IPS-15b (cell line): ENCODE results near the gene NDUFA5.

Experiments used
- H3K27me3 ChIP-seq: one replicate; pipeline ENCODE4 v1.6.1; 2013; ENCODE audit warnings: low read length; ENCODE audit not compliant: control insufficient read depth, insufficient read depth
- H3K36me3 ChIP-seq: one replicate; pipeline ENCODE4 v1.6.1; 2013; ENCODE audit warnings: low read length; ENCODE audit not compliant: control insufficient read depth, insufficient read depth
- H3K4me1 ChIP-seq: one replicate; pipeline ENCODE4 v1.6.1; 2013; ENCODE audit warnings: mild to moderate bottlenecking, low read length; ENCODE audit not compliant: control insufficient read depth, insufficient read depth
- H3K4me3 ChIP-seq: one replicate; pipeline ENCODE4 v1.5.1; 2013; ENCODE audit warnings: low read depth, low read length
- H3K9ac ChIP-seq: one replicate; pipeline ENCODE4 v1.6.1; 2013; ENCODE audit warnings: low read depth, mild to moderate bottlenecking, low read length
- H3K9me3 ChIP-seq: one replicate; pipeline ENCODE4 v1.6.1; 2013; ENCODE audit warnings: mild to moderate bottlenecking, low read length; ENCODE audit not compliant: control insufficient read depth, insufficient read depth

NDUFA5 gene

GRCh38 chr7:123557398-123558288 lies at the start of gene NDUFA5:
Gene NDUFA5 (minus strand): TSS chr7:123557818. CDS start chr7:123557795, 23 bp downstream.
- Histone ChIP-seq H3K4me1 (no peaks in the 10 kb centered on the region), H3K9me3 (no peaks in the 10 kb centered on the region), H3K36me3 (no peaks in the 10 kb centered on the region), H3K9ac (peak within 1 kb of the TSS; percentile 68), H3K4me3 (peak within 1 kb of the TSS; percentile 96), H3K27me3 (no peaks in the 10 kb centered on the region)

- Histone ChIP-seq H3K4me3 (no peak overlapping the region), H3K27me3 (no peaks in the 10 kb centered on the region), H3K4me1 (no peaks in the 10 kb centered on the region), H3K9ac (no peak overlapping the region), H3K36me3 (no peaks in the 10 kb centered on the region), H3K9me3 (no peaks in the 10 kb centered on the region)
These were observed 47.1 kb upstream of the NDUFA5 start for GRCh38 chr7:123604739-123605138.

- Histone ChIP-seq H3K27me3 (no peaks in the 10 kb centered on the region), H3K4me3 (no peak overlapping the region), H3K9ac (no peak overlapping the region), H3K36me3 (no peaks in the 10 kb centered on the region), H3K4me1 (no peaks in the 10 kb centered on the region), H3K9me3 (no peaks in the 10 kb centered on the region)
These were observed 45.0 kb upstream of the NDUFA5 start for GRCh38 chr7:123602648-123603047.

- Histone ChIP-seq H3K27me3 (no peaks in the 10 kb centered on the region), H3K4me3 (no peak within 1 kb of the TSS), H3K36me3 (no peaks in the 10 kb centered on the region), H3K9me3 (no peaks in the 10 kb centered on the region), H3K9ac (no peak within 1 kb of the TSS), H3K4me1 (no peaks in the 10 kb centered on the region)
These were observed 43.9 kb upstream of the NDUFA5 start, which contains the start of gene ASB15 for GRCh38 chr7:123601530-123601929. Gene ASB15 (plus strand): TSS chr7:123601821. CDS start chr7:123614503, 12,682 bp downstream.

- no peaks in the 10 kb centered on the region for H3K4me1 ChIP-seq
- H3K9me3 ChIP-seq: no peaks in the 10 kb centered on the region
- H3K36me3 ChIP-seq: no peaks in the 10 kb centered on the region
- no peaks in the 10 kb centered on the region for H3K27me3 ChIP-seq
- H3K9ac ChIP-seq: no peak overlapping the region
- H3K4me3 ChIP-seq: no peak overlapping the region
These were observed 43.3 kb upstream of the NDUFA5 start for GRCh38 chr7:123600876-123601275.

GRCh38 chr7:123599766-123600165 lies 42.1 kb upstream of the NDUFA5 start:
- H3K4me1 ChIP-seq: peaks cover 7% of the 10 kb centered on the region
- H3K4me3 ChIP-seq: no peak overlapping the region
- no peaks in the 10 kb centered on the region for H3K36me3 ChIP-seq
- no peaks in the 10 kb centered on the region for H3K27me3 ChIP-seq
- no peaks in the 10 kb centered on the region for H3K9me3 ChIP-seq
- H3K9ac ChIP-seq: no peak overlapping the region

- no peaks in the 10 kb centered on the region for H3K36me3 ChIP-seq
- H3K4me1 ChIP-seq: peaks cover 9% of the 10 kb centered on the region
- H3K9ac ChIP-seq: no peak overlapping the region
- no peaks in the 10 kb centered on the region for H3K27me3 ChIP-seq
- H3K9me3 ChIP-seq: no peaks in the 10 kb centered on the region
- no peak overlapping the region for H3K4me3 ChIP-seq
These were observed 41.0 kb upstream of the NDUFA5 start for GRCh38 chr7:123598657-123599056.

- Histone ChIP-seq H3K9ac (no peak overlapping the region), H3K4me1 (peaks cover 9% of the 10 kb centered on the region), H3K36me3 (no peaks in the 10 kb centered on the region), H3K4me3 (no peak overlapping the region), H3K27me3 (no peaks in the 10 kb centered on the region), H3K9me3 (no peaks in the 10 kb centered on the region)
These were observed 37.2 kb upstream of the NDUFA5 start for GRCh38 chr7:123594813-123595241.

GRCh38 chr7:123588376-123588775 lies 30.8 kb upstream of the NDUFA5 start:
- H3K27me3 ChIP-seq: no peaks in the 10 kb centered on the region
- no peaks in the 10 kb centered on the region for H3K4me1 ChIP-seq
- no peaks in the 10 kb centered on the region for H3K9me3 ChIP-seq
- no peaks in the 10 kb centered on the region for H3K36me3 ChIP-seq
- H3K4me3 ChIP-seq: no peak overlapping the region
- no peak overlapping the region for H3K9ac ChIP-seq

GRCh38 chr7:123583821-123584220 lies 26.2 kb upstream of the NDUFA5 start:
- Histone ChIP-seq H3K4me3 (no peak overlapping the region), H3K9ac (no peak overlapping the region), H3K36me3 (no peaks in the 10 kb centered on the region), H3K9me3 (no peaks in the 10 kb centered on the region), H3K4me1 (peaks cover 6% of the 10 kb centered on the region), H3K27me3 (no peaks in the 10 kb centered on the region)

- Histone ChIP-seq H3K4me3 (no peak overlapping the region), H3K27me3 (no peaks in the 10 kb centered on the region), H3K36me3 (no peaks in the 10 kb centered on the region)
These were observed 23.5 kb upstream of the NDUFA5 start for GRCh38 chr7:123581162-123581459.

GRCh38 chr7:123580406-123581161 lies 23.0 kb upstream of the NDUFA5 start:
- Histone ChIP-seq H3K9ac (no peak overlapping the region), H3K36me3 (no peaks in the 10 kb centered on the region), H3K4me1 (peaks cover 6% of the 10 kb centered on the region), H3K27me3 (no peaks in the 10 kb centered on the region), H3K9me3 (no peaks in the 10 kb centered on the region), H3K4me3 (no peak overlapping the region)

More at GRCh38 chr7:123581162-123581459, 23.5 kb upstream of the NDUFA5 start:
- H3K9me3 ChIP-seq: no peaks in the 10 kb centered on the region
- H3K4me1 ChIP-seq: peaks cover 6% of the 10 kb centered on the region
- no peak overlapping the region for H3K9ac ChIP-seq
